ENCODE results near the gene TINAG.

The TINAG gene

DNA sequence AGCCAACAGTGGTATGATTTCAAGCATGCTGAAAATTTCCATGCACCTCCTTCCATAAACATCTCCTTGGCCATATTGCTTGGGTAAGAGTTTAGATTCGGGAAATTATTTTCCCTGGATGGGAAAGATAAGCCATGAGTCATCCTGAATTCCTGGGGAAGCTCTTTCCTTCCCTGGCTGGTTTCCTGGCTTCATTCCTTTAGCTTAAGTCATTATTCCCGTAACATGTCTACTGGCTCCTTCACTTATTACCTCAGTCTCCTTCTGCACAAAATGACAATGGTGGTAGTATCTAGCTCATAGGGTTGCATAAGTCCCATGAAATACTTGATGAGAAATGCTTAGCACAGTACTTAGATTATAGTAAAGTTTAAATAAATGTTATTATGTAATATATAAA lies 27.6 kb downstream of the TINAG start:
- Mint-ChIP-seq H3K27me3 (no peaks in the 10 kb centered on the region), H3K4me1 (ENCODE audit: low read depth in 2 of 2) (no peaks in the 10 kb centered on the region), H3K27ac (no peak overlapping the region), H3K9me3 (peaks cover 2 to 14% of the 10 kb centered on the region in 2 donors), H3K4me3 (no peak overlapping the region), H3K36me3 (ENCODE audit: insufficient read depth) (no peaks in the 10 kb centered on the region)
- DNase-seq (no peak), ATAC-seq (replicated peaks) (no peak)

DNA sequence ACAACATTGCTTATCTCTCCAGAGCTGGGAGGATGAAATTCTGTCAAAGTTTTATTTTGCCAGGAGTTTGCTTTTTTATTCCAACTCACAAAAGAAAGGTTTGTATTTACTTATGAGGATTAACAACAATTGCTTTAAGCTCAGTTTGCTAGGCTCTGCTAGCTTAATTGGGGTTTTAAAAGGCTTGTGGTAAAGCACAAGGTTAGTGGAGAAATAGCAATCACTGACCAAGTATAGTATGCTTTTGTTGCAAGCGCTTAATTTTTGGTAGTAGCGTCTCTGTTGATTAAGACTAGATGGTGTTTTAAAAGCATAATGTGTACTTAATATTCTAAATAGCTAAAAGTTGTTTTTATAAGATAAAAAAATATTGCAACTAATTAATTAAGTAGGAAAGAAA lies 45.7 kb downstream of the TINAG start:
- Mint-ChIP-seq H3K9me3 (peaks cover 14 to 16% of the 10 kb centered on the region in 2 donors), H3K27me3 (no peaks in the 10 kb centered on the region), H3K4me1 (ENCODE audit: low read depth in 2 of 2) (no peaks in the 10 kb centered on the region), H3K36me3 (ENCODE audit: insufficient read depth) (no peaks in the 10 kb centered on the region), H3K4me3 (no peak overlapping the region), H3K27ac (no peak overlapping the region)
- ATAC-seq (replicated peaks), result no peak
- no peak for DNase-seq

DNA sequence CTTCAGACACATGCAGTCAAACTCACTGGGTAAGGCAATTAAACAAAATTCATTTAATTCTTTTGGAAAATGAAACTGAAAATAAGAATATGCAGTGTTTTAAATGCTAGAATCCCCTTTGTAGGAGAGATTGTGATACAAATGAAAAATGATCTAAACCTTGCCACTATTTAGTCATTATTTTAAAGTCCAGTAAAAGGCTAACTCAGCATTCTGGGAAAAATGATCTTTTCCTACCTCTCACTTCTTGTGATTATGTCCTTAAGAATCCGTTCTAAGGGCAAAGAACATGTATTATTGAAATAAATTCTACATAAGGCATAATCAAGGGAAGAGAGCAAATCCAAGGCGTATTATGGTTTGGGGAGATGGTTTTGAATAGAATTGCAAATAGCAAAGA lies 46.4 kb downstream of the TINAG start:
- Mint-ChIP-seq H3K9me3 (peaks cover 14 to 16% of the 10 kb centered on the region in 2 donors), H3K27ac (no peak overlapping the region), H3K36me3 (ENCODE audit: insufficient read depth) (no peaks in the 10 kb centered on the region), H3K4me1 (ENCODE audit: low read depth in 2 of 2) (no peaks in the 10 kb centered on the region), H3K4me3 (no peak overlapping the region), H3K27me3 (no peaks in the 10 kb centered on the region)
- DNase-seq (no peak), ATAC-seq (replicated peaks) (no peak)

DNA sequence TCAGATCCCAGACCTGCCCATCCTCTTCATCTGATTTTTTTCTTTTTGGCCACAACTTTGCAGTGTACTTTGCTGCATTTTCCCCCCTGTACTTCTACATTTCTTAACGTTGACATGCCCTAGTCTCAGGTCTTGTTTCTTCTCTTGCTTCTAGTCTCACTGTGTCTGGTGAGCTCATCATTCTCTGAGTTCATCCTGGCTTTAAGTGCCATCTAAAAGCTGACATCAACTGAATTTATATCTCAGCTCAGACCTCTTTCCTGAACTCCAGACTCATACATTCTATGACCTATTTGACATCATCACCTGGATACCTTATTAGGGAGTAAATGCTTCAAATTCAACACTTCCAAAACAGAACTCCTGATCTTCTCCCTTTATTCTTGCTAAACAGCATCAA lies 48.9 kb downstream of the TINAG start:
- ATAC-seq (replicated peaks), result no peak
- Mint-ChIP-seq H3K4me1 (ENCODE audit: low read depth in 2 of 2) (no peaks in the 10 kb centered on the region), H3K27ac (no peak overlapping the region), H3K36me3 (ENCODE audit: insufficient read depth) (no peaks in the 10 kb centered on the region), H3K9me3 (peaks cover 11 to 16% of the 10 kb centered on the region in 2 donors), H3K4me3 (no peak overlapping the region), H3K27me3 (no peaks in the 10 kb centered on the region)
- DNase-seq, result no peak

DNA sequence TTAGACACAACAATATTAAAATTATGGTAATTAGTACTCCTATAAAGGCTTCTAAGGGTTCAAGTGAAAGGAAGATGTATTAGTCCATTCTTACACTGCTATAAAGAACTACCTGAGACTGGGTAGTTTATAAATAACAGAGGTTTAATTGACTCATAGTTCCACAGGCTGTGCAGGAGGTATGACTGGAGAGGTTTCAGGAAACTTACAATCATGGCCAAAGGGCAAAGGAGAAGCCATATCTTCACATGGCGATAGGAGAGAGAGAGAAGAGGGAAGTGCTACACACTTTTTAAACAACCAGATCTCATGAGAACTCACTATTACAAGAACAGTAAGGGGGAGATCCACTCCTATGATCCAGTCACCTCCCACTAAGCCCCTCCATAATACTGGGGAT lies 52.9 kb downstream of the TINAG start:
- ATAC-seq (replicated peaks) (no peak), DNase-seq (no peak)
- Mint-ChIP-seq H3K36me3 (ENCODE audit: insufficient read depth) (no peaks in the 10 kb centered on the region), H3K9me3 (peaks cover 11 to 16% of the 10 kb centered on the region in 2 donors), H3K27me3 (no peaks in the 10 kb centered on the region), H3K4me3 (no peak overlapping the region), H3K27ac (no peak overlapping the region), H3K4me1 (ENCODE audit: low read depth in 2 of 2) (no peaks in the 10 kb centered on the region)

DNA sequence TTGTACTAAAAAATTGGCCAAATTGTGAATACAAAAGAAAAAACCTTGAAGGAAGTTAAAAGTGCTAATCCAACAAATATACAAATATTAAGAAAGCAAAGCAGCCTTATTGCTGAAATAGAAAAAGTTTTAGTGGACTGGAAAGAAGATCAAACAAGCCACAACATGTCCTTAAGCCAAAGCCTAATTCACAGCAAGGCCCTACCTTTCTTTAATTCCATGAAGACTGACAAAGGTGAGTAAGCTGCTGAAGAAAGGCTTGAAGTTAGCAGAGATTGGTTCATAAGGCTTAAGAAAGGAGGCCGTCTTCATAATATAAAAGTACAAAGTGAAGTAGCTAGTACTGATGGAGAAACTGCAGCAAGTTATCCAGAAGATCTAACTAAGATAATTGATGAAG lies 53.5 kb downstream of the TINAG start:
- DNase-seq (no peak), ATAC-seq (replicated peaks) (no peak)
- H3K36me3 Mint-ChIP-seq (ENCODE audit: insufficient read depth), result no peaks in the 10 kb centered on the region
- H3K4me3 Mint-ChIP-seq, result no peak overlapping the region
- H3K4me1 Mint-ChIP-seq (ENCODE audit: low read depth in 2 of 2), result no peaks in the 10 kb centered on the region
- H3K27me3 Mint-ChIP-seq, result no peaks in the 10 kb centered on the region
- no peak overlapping the region for H3K27ac Mint-ChIP-seq
- H3K9me3 Mint-ChIP-seq, result peaks cover 14 to 15% of the 10 kb centered on the region in 2 donors

DNA sequence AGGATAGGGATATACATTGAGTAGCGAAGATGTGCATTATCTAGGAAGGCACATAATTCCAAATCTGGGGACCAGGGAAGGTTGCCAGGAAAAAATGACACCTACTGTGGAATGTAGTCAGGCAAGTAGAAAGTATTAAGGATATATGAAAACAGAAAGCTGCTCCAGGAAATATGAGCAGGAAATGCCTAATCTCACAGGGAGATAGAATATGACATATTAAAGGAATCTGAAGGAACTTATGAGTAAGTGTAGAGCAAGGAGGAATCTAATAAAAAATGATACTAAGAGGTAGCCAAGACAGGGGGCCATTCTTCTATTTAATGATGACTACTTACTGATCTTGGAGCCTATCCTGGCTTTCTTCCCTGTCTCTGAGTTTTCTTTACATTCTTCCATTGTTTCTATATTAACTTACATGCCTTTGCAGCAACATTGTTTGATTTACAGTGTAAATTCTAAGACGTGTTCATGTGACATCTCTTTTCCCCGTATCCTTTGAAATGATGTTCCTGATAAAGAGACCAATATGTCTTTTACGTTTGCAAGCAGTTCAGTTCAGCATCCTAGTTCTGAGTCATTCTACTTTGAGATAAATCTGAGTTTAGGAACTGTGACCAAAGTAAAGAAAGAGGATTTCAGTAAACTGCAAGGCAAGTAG lies 58.6 kb downstream of the TINAG start:
- ATAC-seq (replicated peaks) (no peak), DNase-seq (no peak)
- peaks cover 0 to 3% of the 10 kb centered on the region in 2 donors for H3K9me3 Mint-ChIP-seq
- no peak overlapping the region for H3K27ac Mint-ChIP-seq
- no peaks in the 10 kb centered on the region for H3K27me3 Mint-ChIP-seq
- no peaks in the 10 kb centered on the region for H3K4me1 Mint-ChIP-seq (ENCODE audit: low read depth in 2 of 2)
- H3K36me3 Mint-ChIP-seq (ENCODE audit: insufficient read depth), result no peaks in the 10 kb centered on the region
- no peak overlapping the region for H3K4me3 Mint-ChIP-seq

DNA sequence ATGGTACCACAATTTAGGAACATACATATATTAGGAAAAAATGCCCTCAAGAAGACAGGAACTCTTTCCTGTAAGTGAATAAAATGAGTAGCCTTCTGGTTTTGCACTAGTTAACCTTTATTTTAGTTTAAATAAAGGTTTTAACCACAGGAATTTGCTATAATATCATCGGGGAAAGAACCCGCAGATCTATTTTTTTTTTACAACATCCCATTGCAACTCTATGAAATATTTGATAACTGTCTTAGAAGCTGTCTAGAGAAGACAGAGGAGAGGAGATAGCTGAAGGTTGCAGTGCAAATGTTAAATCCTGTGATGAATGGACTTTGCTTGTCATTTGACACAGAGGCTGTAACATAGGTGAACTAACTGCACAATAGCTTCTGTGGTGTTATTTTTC lies 69.5 kb downstream of the TINAG start:
- ATAC-seq (replicated peaks) (no peak), DNase-seq (no peak)
- Mint-ChIP-seq H3K4me3 (no peak overlapping the region), H3K27ac (no peak overlapping the region), H3K36me3 (ENCODE audit: insufficient read depth) (no peaks in the 10 kb centered on the region), H3K9me3 (peaks cover 0 to 10% of the 10 kb centered on the region in 2 donors), H3K4me1 (ENCODE audit: low read depth in 2 of 2) (no peaks in the 10 kb centered on the region), H3K27me3 (no peaks in the 10 kb centered on the region)

DNA sequence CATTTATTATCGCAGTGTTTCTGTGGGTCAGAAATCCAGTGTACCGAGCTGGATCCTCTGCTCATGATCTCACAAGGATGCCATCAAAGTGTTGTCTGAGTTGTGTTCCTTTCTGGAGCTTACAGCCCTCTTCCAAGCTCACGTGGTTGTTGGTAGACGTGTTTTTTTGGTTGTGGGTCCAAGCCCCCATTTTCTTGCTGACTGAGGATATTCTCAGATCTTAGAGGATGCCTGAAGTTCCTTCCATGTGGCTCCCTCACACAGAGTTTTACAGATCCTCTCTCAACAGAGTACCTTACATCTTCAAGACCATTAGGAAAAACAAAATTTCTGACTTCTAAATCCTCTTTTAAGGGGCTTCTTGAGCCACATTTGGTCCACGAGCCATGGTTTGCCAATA lies 78.1 kb downstream of the TINAG start:
- H3K4me3 Mint-ChIP-seq, result no peak overlapping the region
- no peaks in the 10 kb centered on the region for H3K27me3 Mint-ChIP-seq
- no peak overlapping the region for H3K27ac Mint-ChIP-seq
- no peaks in the 10 kb centered on the region for H3K36me3 Mint-ChIP-seq (ENCODE audit: insufficient read depth)
- ATAC-seq (replicated peaks) (no peak), DNase-seq (no peak)
- no peaks in the 10 kb centered on the region for H3K4me1 Mint-ChIP-seq (ENCODE audit: low read depth in 2 of 2)
- H3K9me3 Mint-ChIP-seq, result peaks cover 10 to 12% of the 10 kb centered on the region in 2 donors

DNA sequence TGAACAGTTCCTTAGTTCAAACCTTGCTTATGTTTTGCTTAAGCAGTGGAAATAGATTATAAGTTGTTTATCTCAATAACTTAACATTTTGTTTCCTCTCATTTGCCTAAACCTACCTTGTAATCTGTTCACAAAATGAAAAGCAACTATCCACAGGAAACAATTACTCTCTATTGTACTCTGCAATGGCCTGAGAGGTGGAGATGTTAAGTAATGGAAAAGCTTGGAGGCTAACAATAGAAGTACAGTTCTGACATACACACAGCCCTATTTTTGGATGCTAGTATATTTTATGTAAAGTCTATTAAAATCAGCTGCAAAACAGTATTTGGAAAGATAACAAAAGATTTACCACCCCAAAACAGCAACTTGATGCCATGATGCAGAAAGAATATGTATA lies 82.1 kb downstream of the TINAG start:
- Mint-ChIP-seq H3K36me3 (ENCODE audit: insufficient read depth) (no peaks in the 10 kb centered on the region), H3K27me3 (no peaks in the 10 kb centered on the region), H3K4me3 (no peak overlapping the region), H3K9me3 (peaks cover 12 to 16% of the 10 kb centered on the region in 2 donors), H3K4me1 (ENCODE audit: low read depth in 2 of 2) (no peaks in the 10 kb centered on the region), H3K27ac (no peak overlapping the region)
- DNase-seq, result no peak
- ATAC-seq (replicated peaks), result no peak

DNA sequence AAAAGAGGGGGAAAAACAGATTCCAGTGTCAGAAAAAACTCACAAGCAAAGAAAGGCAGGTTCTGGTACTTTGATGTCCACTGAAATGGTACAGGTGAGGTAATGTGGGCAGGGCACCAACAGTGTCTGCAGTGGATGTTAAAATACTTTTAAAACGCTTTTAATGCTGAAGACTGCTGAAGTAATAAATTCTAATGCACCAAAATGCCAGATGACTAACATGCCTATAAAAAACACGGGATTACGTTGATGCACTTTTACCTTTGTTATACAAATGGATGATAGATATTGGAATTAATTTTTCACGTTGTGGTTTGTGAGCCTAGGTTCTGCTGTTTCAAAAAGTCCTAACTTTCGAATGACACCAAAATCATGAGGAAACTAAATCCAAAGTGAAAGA lies 83.3 kb downstream of the TINAG start:
- DNase-seq (no peak), ATAC-seq (replicated peaks) (no peak)
- Mint-ChIP-seq H3K9me3 (peaks cover 12 to 16% of the 10 kb centered on the region in 2 donors), H3K4me1 (ENCODE audit: low read depth in 2 of 2) (no peaks in the 10 kb centered on the region), H3K27me3 (no peaks in the 10 kb centered on the region), H3K4me3 (no peak overlapping the region), H3K27ac (no peak overlapping the region), H3K36me3 (ENCODE audit: insufficient read depth) (no peaks in the 10 kb centered on the region)

DNA sequence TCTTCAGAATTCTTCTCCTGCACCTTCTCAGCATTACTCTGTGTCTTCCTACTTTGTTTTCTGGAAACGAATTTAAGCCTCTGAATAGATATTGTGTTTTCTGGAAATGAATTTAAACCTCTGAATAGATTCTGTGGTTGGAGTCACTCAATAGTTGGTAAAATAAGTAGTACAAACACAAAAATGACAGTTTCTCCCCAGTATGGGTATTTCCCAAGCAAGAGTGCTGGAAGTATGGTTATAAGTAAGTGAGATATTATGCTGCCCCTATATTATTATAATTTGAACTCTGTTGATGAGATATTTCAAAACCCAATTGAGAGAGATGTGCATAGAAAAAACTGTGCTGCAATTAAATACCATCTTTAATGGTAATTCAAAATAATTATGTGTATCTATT lies 94.9 kb downstream of the TINAG start:
- no peaks in the 10 kb centered on the region for H3K36me3 Mint-ChIP-seq (ENCODE audit: insufficient read depth)
- H3K9me3 Mint-ChIP-seq, result peaks cover 7 to 9% of the 10 kb centered on the region in 2 donors
- H3K4me3 Mint-ChIP-seq, result no peak overlapping the region

DNA sequence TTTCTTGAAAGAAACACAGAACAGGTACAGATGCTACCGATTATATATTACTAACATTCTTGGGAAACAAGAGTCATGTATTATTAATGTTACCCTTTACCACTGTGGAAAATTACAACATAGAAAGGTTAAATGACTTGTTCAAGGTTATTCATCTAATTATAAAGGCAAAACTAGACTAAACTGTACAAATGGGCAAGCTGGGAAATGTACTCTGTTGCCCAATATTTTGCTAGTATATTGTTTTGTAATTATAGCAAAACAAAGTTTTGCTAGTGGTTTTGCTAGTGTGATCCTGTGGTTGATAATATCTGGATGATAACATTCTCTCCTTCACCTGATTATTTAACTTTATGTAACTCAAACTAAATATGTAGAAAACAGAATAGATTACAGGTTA lies 96.5 kb downstream of the TINAG start:
- Mint-ChIP-seq H3K4me1 (ENCODE audit: low read depth in 2 of 2) (no peaks in the 10 kb centered on the region), H3K4me3 (no peak overlapping the region), H3K36me3 (ENCODE audit: insufficient read depth) (no peaks in the 10 kb centered on the region), H3K27me3 (no peaks in the 10 kb centered on the region), H3K27ac (no peak overlapping the region), H3K9me3 (peaks cover 9 to 17% of the 10 kb centered on the region in 2 donors)
- no peak for ATAC-seq (replicated peaks)
- DNase-seq, result no peak

More for the DNA sequence above, 94.9 kb downstream of the TINAG start:
- DNase-seq, result no peak
- Mint-ChIP-seq H3K27me3 (no peaks in the 10 kb centered on the region), H3K4me1 (ENCODE audit: low read depth in 2 of 2) (no peaks in the 10 kb centered on the region), H3K27ac (no peak overlapping the region)
- no peak for ATAC-seq (replicated peaks)

DNA sequence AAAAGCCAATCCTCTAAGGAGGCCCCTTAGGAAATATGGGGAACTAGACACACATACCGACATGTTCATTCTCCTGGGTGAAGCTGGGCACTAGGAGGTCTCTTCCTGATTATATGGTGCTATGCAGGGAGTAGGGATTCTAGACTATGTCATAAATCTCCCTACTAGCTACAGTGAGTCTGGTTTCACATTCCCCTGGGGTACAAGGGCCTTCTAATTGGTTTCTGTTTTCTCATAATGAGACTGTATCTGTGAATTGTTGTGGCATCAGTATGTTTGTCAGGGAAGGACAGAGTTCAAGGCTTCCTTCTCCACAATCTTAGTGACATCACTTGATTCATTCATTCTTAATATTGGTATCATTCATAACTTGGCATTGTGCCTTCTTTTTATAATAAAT lies 103.5 kb downstream of the TINAG start:
- Mint-ChIP-seq H3K36me3 (ENCODE audit: insufficient read depth) (no peaks in the 10 kb centered on the region), H3K9me3 (peaks cover 4 to 16% of the 10 kb centered on the region in 2 donors), H3K27ac (no peak overlapping the region), H3K27me3 (no peaks in the 10 kb centered on the region), H3K4me3 (no peak overlapping the region), H3K4me1 (ENCODE audit: low read depth in 2 of 2) (no peaks in the 10 kb centered on the region)
- no peak for DNase-seq
- ATAC-seq (replicated peaks), result no peak

DNA sequence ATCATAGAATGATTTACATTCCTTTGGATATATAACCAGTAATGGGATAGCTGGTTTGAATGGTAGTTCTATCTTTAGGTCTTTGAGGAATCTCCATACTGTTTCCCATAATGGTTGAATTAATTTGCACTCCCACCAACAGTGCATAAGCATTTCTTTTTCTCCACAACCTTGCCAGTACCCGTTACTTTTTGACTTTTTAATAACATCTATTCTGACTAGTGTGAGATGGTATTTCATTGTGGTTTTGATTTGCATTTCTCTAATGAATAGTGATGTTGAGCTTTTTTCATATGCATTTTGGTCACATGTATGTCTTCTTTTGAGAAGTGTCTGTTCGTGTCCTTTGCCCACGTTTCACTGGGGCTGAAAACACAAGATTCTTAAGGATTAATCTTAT lies 107.3 kb downstream of the TINAG start:
- peaks cover 4 to 6% of the 10 kb centered on the region in 2 donors for H3K9me3 Mint-ChIP-seq
- no peak overlapping the region for H3K27ac Mint-ChIP-seq
- no peaks in the 10 kb centered on the region for H3K4me1 Mint-ChIP-seq (ENCODE audit: low read depth in 2 of 2)
- H3K27me3 Mint-ChIP-seq, result no peaks in the 10 kb centered on the region
- H3K36me3 Mint-ChIP-seq (ENCODE audit: insufficient read depth), result no peaks in the 10 kb centered on the region
- H3K4me3 Mint-ChIP-seq, result no peak overlapping the region
- ATAC-seq (replicated peaks) (no peak), DNase-seq (no peak)

All from effector memory CD8-positive, alpha-beta T cell (primary cell).